Stimulated activated CD4-positive, alpha-beta T cell treated with anti-CD3 and anti-CD28 coated beads, Interleukin-1b, Interleukin-23, amount 100 ng/mL, for 24 hours (primary cell): ENCODE data around the gene SPTBN5.

Source experiments
- DNase-seq, 4 experiments: peaks; one replicate each; pipeline ENCODE4 v3.0.0-alpha.2; 2020; ENCODE audit warnings: low read depth in 4 of 4, low spot score in 1 of 4

SPTBN5 gene

DNA sequence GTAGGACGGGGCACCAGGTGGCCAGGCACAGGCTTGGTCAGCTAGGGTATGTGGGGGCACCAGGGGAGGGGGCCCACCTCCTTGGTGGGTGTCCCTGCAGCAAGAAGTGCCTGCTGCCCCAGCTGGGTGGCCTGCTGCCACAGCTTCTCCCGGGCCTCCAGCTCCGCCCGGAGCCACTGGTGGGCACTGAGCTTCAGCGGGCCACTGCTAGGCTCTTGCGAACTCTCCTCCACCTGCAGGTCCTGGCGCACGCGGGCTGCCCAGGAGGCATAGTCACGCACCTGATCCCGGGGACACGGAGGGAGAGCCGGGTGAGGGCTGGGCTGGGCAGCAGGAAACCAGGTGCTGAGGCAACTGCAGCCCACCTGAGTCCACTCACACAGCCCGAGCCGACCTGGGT, 25.5 kb downstream of the SPTBN5 start:
- no peak for DNase-seq

GRCh38 chr15:41866872-41867579, 26.8 kb downstream of the SPTBN5 start:
- DNase-seq: no peak

DNA sequence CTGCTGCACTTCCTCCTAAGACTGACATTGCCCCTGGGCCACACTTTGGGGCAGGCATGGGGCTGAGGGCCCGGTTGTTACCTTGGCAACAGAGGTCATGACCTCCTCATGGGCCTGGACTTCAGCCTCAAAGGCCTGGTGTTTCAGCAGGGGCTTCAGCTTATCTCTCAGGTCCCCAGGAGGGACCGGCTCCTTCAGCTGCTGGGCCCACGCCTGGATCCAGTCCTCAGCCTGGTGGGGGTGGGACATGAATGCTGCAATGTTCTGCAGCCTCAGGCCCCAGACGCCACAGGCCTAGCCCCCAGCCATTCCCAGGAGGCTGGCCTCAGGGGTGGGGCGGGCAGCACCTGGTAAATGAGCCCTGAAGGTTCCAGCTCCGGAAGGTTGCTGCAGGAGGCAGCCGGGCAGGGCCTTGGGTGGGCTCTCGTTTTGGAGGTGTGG, 27.6 kb downstream of the SPTBN5 start:
- DNase-seq: no peak

DNA sequence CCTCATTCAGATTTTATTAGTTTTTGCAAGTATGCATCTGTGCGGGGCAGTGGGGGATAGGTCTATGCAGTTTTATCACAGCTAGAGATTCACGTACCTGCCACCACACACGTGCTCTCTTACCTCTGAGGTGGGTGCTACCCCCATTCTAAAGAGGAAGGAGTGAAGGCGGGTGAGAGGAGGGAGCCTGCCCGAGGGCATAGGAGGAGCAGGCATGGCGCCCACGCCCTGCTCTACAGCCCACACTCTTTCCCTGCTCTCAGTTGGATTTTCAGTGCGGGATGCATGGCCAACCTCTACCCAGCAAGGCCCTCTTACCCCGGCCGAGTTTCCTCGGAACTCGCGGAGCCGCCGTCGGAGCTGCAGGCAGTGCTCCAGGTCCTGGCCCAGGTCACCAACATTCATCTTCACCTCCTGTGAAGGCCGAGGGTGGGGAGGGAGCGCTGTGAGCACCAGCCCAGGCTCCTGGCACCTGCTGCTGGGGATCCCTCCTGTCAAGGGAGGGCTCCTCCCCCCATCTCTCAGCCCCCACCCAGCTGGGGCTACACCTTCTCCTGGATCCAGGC, 28.3 kb downstream of the SPTBN5 start:
- DNase-seq: no peak

- no peak for DNase-seq
These were observed 31.2 kb downstream of the SPTBN5 start for GRCh38 chr15:41862515-41863116.

DNA sequence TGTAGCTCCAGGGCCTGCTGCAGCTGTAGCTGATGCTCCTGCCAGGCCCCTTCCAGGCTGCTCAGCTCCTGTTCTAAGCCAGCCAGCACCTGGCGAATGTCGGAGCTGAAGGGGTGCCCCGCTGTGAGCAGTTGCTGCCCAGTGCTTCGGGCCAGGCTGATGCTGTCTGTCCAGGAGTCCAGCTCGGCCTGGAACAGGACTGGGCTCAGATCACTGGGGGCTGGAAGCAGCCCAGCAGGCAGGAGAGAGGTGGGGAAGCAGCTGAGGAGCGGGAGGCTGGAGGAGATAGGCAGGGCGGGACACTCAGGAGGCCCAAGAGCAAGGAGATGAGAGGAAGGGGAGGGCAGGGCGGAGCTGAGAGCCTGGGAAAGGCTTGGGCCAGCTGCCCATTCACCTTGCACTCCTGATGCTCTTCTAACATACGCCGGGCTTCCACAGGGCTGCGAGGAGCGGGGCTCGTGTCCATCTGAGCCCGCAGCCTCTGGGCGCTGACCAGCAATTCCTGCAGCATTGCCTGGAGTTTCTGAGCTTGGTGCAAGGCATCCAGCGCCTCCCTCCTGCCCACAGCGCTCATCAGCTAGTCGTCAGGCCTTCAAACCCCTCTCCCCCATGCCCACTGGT, 32.0 kb downstream of the SPTBN5 start:
- no peak for DNase-seq

- DNase-seq: no peak
These were observed 33.6 kb downstream of the SPTBN5 start for GRCh38 chr15:41860049-41860828.

- no peak for DNase-seq
These were observed 35.1 kb downstream of the SPTBN5 start for GRCh38 chr15:41858756-41859155.

DNA sequence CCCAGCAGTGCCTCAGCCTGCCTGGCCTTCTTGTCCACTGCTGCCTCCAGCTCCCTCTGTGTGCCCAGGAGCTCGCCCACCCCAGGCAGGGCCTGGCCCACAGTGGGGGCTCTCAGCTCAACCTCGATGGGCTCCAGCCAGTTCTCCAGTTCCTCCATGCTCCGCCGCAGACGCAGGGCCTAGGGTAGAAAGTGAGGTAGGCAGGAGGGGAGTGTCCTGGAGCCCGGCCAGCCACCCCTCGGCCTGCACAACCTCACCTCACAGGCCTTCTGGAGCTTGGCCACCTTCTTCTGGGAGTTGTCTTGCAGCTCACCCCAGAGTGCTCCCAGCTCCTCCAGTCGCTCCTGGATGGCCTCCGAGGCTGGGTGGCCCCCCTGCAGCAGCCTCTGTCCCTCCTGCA, 36.5 kb downstream of the SPTBN5 start:
- DNase-seq: no peak

DNA sequence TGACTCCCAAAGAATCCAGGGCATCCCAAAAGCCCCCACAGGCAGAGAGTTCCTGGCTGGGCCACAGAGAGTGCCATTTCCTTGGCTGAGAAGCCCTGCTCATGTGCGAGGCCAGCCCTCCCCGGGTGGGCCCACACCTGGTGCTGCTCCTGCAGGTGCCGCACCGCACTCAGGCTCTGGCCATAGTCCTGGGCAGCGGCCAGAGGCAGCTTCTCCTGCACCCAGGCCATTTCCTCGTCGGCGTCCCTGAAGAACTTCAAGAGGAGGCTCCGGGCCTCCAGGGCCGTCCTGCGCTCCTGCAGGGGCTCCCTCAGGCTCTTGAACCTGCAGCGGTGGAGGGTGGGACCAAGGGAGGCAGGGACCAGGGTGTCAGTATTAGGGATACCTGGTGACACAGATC, 37.1 kb downstream of the SPTBN5 start:
- no peak for DNase-seq

- DNase-seq: no peak
These were observed 37.6 kb downstream of the SPTBN5 start for GRCh38 chr15:41856262-41856661.

GRCh38 chr15:41855261-41855961, 38.4 kb downstream of the SPTBN5 start:
- no peak for DNase-seq

DNA sequence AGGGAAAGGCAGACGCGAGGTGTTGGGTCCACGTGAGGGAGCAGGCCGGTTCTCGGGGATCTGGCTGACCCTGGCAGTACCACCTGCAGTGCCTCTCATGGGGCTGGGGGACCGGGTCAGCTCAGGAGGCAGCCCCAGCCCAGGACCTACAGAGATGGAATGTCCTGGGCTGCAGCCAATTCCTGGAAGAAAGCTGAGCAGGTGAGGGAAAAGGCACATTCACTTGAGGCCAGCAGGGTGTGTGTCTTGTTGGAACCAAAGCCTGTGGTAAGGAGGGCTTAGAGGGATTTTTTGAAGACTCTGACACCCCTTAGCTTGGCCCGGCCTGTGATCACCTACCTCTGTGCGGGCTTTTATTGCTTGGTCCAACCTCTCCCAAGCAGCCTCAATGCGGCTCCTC, 39.4 kb downstream of the SPTBN5 start:
- no peak for DNase-seq

DNA sequence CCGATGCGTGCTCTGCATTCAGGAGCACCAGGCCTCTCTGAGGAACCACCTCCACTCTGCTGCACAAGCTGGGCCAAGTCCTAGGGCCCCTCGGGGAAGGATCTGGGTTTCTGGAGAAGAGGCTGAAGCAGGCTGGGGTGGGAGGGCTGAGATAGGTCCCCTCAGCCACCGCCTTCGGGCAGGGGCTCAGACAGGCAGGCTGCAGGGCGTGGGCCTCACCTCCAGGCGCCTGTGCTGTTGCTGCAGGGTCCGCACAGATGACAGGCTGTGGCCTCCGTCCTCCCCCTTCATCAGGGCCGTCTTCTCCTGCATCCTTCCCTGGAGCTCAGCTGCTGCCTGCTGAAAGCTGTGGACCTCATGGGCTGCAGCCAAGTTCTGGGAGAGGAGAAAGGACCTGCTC, 40.0 kb downstream of the SPTBN5 start:
- no peak for DNase-seq

- DNase-seq: no peak
These were observed 40.9 kb downstream of the SPTBN5 start for GRCh38 chr15:41852736-41853590.

GRCh38 chr15:41851755-41852370, 42.0 kb downstream of the SPTBN5 start:
- no peak for DNase-seq

GRCh38 chr15:41851167-41851523, 42.7 kb downstream of the SPTBN5 start:
- DNase-seq: no peak

- no peak for DNase-seq
These were observed 43.2 kb downstream of the SPTBN5 start for GRCh38 chr15:41850482-41851166.

- no peak for DNase-seq
These were observed 44.0 kb downstream of the SPTBN5 start for GRCh38 chr15:41849861-41850260.
